COR-L47 (cell line): ENCODE data around the gene PDHX.

Source experiments
- DNase-seq: peaks from one replicate; lab custom pipeline; 2025; lab: John Stamatoyannopoulos, UW

The PDHX gene

GRCh38 chr11:34957606-34958005 lies 41.2 kb downstream of the PDHX start:
- no peak for DNase-seq

GRCh38 chr11:34959770-34960169 lies 43.4 kb downstream of the PDHX start:
- no peak for DNase-seq

GRCh38 chr11:34960277-34960676 lies 43.9 kb downstream of the PDHX start:
- DNase-seq: peak; percentile 84

GRCh38 chr11:34962034-34962433 lies 45.6 kb downstream of the PDHX start:
- DNase-seq: no peak

GRCh38 chr11:34963351-34963750 lies 46.9 kb downstream of the PDHX start:
- no peak for DNase-seq

GRCh38 chr11:34964610-34965331 lies 48.4 kb downstream of the PDHX start:
- DNase-seq: no peak

GRCh38 chr11:34968862-34969261 lies 52.4 kb downstream of the PDHX start:
- DNase-seq: no peak

GRCh38 chr11:34970033-34970432 lies 53.6 kb downstream of the PDHX start:
- no peak for DNase-seq

GRCh38 chr11:34970480-34970879 lies 54.1 kb downstream of the PDHX start:
- no peak for DNase-seq

- DNase-seq: no peak
These were observed 55.5 kb downstream of the PDHX start for GRCh38 chr11:34971928-34972327.

GRCh38 chr11:34972366-34972765 lies 55.9 kb downstream of the PDHX start:
- DNase-seq: no peak

- no peak for DNase-seq
These were observed 56.5 kb downstream of the PDHX start for GRCh38 chr11:34972892-34973291.

- DNase-seq: no peak
These were observed 59.1 kb downstream of the PDHX start for GRCh38 chr11:34975482-34975881.

- DNase-seq: no peak
These were observed 60.2 kb downstream of the PDHX start for GRCh38 chr11:34976496-34977088.

GRCh38 chr11:34977089-34977912 lies 60.9 kb downstream of the PDHX start:
- no peak for DNase-seq

- DNase-seq: no peak
These were observed 62.1 kb downstream of the PDHX start for GRCh38 chr11:34978236-34979191.

GRCh38 chr11:34984514-34984913 lies 68.1 kb downstream of the PDHX start:
- no peak for DNase-seq

GRCh38 chr11:34986883-34987520 lies 70.6 kb downstream of the PDHX start:
- DNase-seq: no peak

GRCh38 chr11:34987617-34988016 lies 71.2 kb downstream of the PDHX start:
- DNase-seq: no peak

GRCh38 chr11:34988294-34989255 lies 72.2 kb downstream of the PDHX start:
- DNase-seq: no peak
